Ramos (cell line): ENCODE data around the gene KBTBD3.
"Not testable (repeated sequence)": the region's sequence is repeated elsewhere in the genome, so short reads cannot be mapped to it uniquely, and the experiment has no call there.

Source experiments
- in situ Hi-C: fragments of 300-500 bp; cut with MboI; formaldehyde crosslinking; loops from one replicate; pipeline ENCODE4 v1.14.3; 2022; ENCODE audit warnings: low sequenced_read_pairs; ENCODE audit not compliant: unreplicated experiment

KBTBD3 gene

DNA sequence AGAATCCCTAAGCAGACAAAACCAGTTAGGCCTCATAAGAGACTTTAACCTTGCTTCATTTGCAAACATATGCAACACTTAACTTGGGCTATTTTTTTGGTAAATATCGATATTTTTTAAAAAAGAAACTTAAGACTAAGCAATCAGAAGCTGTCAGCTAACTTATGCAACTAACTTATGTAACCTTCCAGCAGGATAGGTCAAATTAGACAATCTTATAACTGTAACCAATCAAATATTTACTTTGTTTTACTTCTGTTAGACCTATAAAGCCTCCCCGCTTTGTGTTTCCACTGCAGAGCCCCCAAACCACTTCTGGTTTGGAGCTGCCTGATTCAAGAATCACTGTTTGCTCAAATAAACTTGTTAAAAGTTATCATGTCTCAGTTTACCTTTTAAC is 63.1 kb downstream of the KBTBD3 start:
- in situ Hi-C loops: no loop called here

DNA sequence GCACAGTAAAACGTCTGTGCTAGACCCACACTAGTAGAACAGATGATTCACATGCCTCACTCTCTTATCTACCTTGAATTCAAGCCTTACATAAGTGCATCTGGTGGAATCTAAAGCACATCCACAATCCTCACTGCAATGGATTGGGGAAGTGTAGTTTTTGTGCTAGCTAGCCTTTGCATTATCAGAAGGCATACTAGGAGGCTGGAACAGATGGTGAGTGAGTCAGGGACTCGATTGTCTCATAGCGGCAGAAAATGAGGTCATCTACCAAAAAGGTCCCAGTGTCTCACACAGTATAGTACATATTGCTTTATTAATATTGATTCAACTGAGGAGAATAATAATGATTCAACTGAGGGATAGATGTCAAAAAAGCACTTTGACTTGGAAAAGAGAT is 64.4 kb downstream of the KBTBD3 start:
- in situ Hi-C loops: no loop called here

DNA sequence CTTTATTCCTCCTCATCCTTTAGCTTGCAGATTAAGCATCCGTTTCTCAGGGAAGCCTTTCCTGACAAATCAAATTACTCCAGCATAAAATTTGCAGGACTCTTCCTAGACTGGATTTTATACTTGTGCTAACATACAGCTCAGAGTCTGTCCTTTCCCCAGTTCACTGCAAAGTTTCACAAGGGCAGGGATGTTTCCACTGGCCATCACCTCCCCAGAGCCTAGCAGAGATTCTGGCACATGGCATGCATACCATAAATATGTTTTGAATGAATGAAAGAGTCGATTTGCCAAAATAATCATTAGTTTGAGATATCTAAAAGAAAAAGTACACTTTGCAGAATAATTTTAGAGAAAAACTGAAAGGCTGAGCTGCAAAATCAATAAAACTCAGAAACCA is 65.7 kb downstream of the KBTBD3 start:
- in situ Hi-C loops: no loop called here

DNA sequence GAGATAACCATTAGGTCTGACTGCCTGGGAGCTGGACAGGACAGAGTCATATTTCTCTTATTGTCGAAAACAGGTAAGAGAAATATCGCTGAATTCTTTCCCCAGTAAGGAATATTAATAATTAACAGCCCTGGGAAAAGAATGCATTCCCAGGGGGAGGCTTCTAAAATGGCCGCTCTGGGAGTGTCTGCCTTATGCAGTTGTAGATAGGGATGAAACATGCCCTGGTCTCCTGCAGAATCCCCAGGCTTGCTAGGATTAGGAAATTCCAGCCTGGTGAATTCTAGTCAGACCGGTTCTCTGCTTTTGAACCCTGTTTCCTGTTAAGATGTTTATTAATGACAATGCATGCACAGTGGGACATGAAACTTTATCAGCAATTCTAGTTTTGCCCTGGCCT is 74.1 kb downstream of the KBTBD3 start:
- in situ Hi-C loops: not testable (repeated sequence)

DNA sequence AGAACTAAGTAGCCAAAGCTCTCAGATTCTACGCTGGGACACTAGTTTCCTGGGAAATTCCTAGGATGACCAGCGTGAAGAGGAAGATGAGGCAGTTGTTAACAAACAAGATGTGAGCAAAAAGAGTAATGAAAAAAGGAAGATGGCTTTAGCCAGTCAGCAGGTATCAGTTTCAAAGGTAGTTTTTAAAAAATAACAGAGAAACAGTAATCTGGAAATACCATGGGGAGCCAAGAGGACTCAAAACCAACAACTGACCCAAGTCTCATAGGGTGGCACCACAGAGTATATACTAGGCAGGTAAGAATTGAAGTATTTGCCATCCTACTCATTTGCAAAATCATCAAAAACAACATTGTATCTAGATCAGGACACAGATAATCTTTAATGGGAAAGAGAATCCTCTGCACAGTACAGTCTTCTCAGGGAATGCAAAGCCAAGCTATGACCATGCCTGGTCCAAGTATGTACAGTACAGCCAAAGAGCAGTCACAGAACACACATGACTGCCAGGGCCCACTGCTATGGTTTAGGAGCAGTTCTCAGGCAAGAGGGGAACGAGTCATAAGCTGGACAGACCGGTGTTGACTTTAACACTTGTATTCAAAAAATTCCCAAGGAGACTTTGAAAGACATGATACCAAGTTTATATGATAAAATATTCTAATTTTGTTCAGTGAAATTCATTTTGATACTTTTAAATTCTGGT is 75.7 kb downstream of the KBTBD3 start:
- in situ Hi-C loops: no loop called here
